GM12891 (cell line): ENCODE results near the gene PNPLA7.

ENCODE experiments used
- POLR2A ChIP-seq: IDR thresholded peaks from 2 replicates; pipeline ENCODE4 v1.6.1; 2011; ENCODE audit warnings: low read depth, low read length, control low read depth
- POLR2AphosphoS5 ChIP-seq: IDR thresholded peaks from 2 replicates; pipeline ENCODE4 v1.6.1; 2011; ENCODE audit warnings: low read depth, low read length, control low read depth
- SPI1 ChIP-seq: IDR thresholded peaks from 2 replicates; pipeline ENCODE4 v1.6.1; 2011; ENCODE audit warnings: low read depth, low read length, control low read depth
- TAF1 ChIP-seq: IDR thresholded peaks from 2 replicates; pipeline ENCODE4 v1.6.1; 2011; ENCODE audit warnings: low read depth, low read length, control low read depth

- TF ChIP-seq POLR2A (no peak), POLR2AphosphoS5 (no peak), TAF1 (no peak), SPI1 (no peak)
These were observed 61.9 kb downstream of the PNPLA7 start for GRCh38 chr9:137488327-137488653.
